Eye (tissue), 1 donor: ENCODE results near the gene KANSL1.
A peak's percentile ranks its signal among the peaks of the same experiment; 100 is the strongest.
"Not testable (repeated sequence)": the region's sequence is repeated elsewhere in the genome, so short reads cannot be mapped to it uniquely, and the experiment has no call there.

Experiments
- DNase-seq: peaks from one replicate; pipeline ENCODE4 v3.0.0-alpha.2; 2015

Gene KANSL1

GRCh38 chr17:46191322-46192188, 1.7 kb downstream of the KANSL1 start:
- peak; percentile 82 for DNase-seq

GRCh38 chr17:46190763-46191162, 2.5 kb downstream of the KANSL1 start:
- DNase-seq = no peak

- DNase-seq = not testable (repeated sequence)
These were observed 6.4 kb downstream of the KANSL1 start for GRCh38 chr17:46186827-46187235.

- no peak for DNase-seq
These were observed 8.5 kb downstream of the KANSL1 start for GRCh38 chr17:46184696-46185095.

- DNase-seq = not testable (repeated sequence)
These were observed 9.8 kb downstream of the KANSL1 start for GRCh38 chr17:46183383-46183782.

GRCh38 chr17:46182961-46183360, 10.3 kb downstream of the KANSL1 start:
- DNase-seq = no peak

GRCh38 chr17:46181940-46182339, 11.3 kb downstream of the KANSL1 start:
- no peak for DNase-seq

GRCh38 chr17:46181316-46181715, 11.9 kb downstream of the KANSL1 start:
- DNase-seq = not testable (repeated sequence)

GRCh38 chr17:46180892-46181274, 12.3 kb downstream of the KANSL1 start:
- DNase-seq = no peak

GRCh38 chr17:46180185-46180891, 12.9 kb downstream of the KANSL1 start:
- DNase-seq = not testable (repeated sequence)

- DNase-seq = no peak
These were observed 13.7 kb downstream of the KANSL1 start for GRCh38 chr17:46179375-46179999.

GRCh38 chr17:46178550-46179214, 14.5 kb downstream of the KANSL1 start:
- no peak for DNase-seq

- no peak for DNase-seq
These were observed 16.3 kb downstream of the KANSL1 start for GRCh38 chr17:46176975-46177374.

GRCh38 chr17:46175891-46176290, 17.3 kb downstream of the KANSL1 start:
- DNase-seq = no peak

- DNase-seq = no peak
These were observed 20.1 kb downstream of the KANSL1 start for GRCh38 chr17:46173153-46173552.

- DNase-seq = no peak
These were observed 21.3 kb downstream of the KANSL1 start for GRCh38 chr17:46171939-46172338.

GRCh38 chr17:46170639-46171429, 22.4 kb downstream of the KANSL1 start:
- DNase-seq = no peak

GRCh38 chr17:46169913-46170638, 23.2 kb downstream of the KANSL1 start:
- DNase-seq = no peak

GRCh38 chr17:46167826-46168569, 25.2 kb downstream of the KANSL1 start:
- no peak for DNase-seq

GRCh38 chr17:46167267-46167666, 26.0 kb downstream of the KANSL1 start:
- no peak for DNase-seq
